HEK293 (cell line): ENCODE data around the gene RARRES2.
A peak's percentile ranks its signal among the peaks of the same experiment; 100 is the strongest.

ENCODE experiments used
- AEBP2 ChIP-seq: fragments of 450-650 bp; formaldehyde crosslinking; IDR thresholded peaks from 2 replicates; pipeline ENCODE4 v1.5.1; 2016; ENCODE audit warnings: missing biosample characterization, missing genetic modification characterization, borderline replicate concordance
- IKZF3 ChIP-seq: fragments of 450-650 bp; IDR thresholded peaks from 2 replicates; pipeline ENCODE4 v1.5.0; 2018; ENCODE audit warnings: missing biosample characterization, mild to moderate bottlenecking, missing genetic modification characterization, moderate library complexity
- KLF1 ChIP-seq: fragments of 450-650 bp; formaldehyde crosslinking; IDR thresholded peaks from 2 replicates; pipeline ENCODE4 v1.5.1; 2016; ENCODE audit warnings: missing biosample characterization, missing genetic modification characterization
- KLF16 ChIP-seq: fragments of 450-650 bp; formaldehyde crosslinking; IDR thresholded peaks from 2 replicates; pipeline ENCODE4 v1.5.1; 2017; ENCODE audit warnings: missing biosample characterization, missing genetic modification characterization
- MEIS1 ChIP-seq: sonication (generic); formaldehyde crosslinking; IDR thresholded peaks from 2 replicates; pipeline ENCODE4 v1.8.1; 2022; ENCODE audit warnings: missing genetic modification reagents, mild to moderate bottlenecking, borderline replicate concordance
- PRDM1 ChIP-seq: fragments of 450-650 bp; formaldehyde crosslinking; IDR thresholded peaks from 2 replicates; pipeline ENCODE4; 2016; ENCODE audit warnings: missing biosample characterization, missing genetic modification characterization
- REST ChIP-seq: fragments of 450-650 bp; formaldehyde crosslinking; IDR thresholded peaks from 2 replicates; pipeline ENCODE4 v1.5.1; 2016; ENCODE audit warnings: missing biosample characterization, missing genetic modification characterization
- YY2 ChIP-seq: fragments of 450-650 bp; formaldehyde crosslinking; IDR thresholded peaks from 2 replicates; pipeline ENCODE4 v1.5.1; 2016; ENCODE audit warnings: missing biosample characterization, missing genetic modification characterization
- ZEB2 ChIP-seq: fragments of 450-650 bp; formaldehyde crosslinking; IDR thresholded peaks from 2 replicates; pipeline ENCODE4 v1.5.1; 2016; ENCODE audit warnings: missing biosample characterization, missing genetic modification characterization
- ZFHX2 ChIP-seq: fragments of 450-650 bp; formaldehyde crosslinking; conservative IDR thresholded peaks from 2 replicates; pipeline ENCODE4 v1.5.1; 2016; ENCODE audit warnings: missing biosample characterization, missing genetic modification characterization
- ZNF341 ChIP-seq: fragments of 450-650 bp; formaldehyde crosslinking; IDR thresholded peaks from 2 replicates; pipeline ENCODE4; 2016; ENCODE audit warnings: low read depth, missing biosample characterization, missing genetic modification characterization
- ZNF354C ChIP-seq: fragments of 450-650 bp; formaldehyde crosslinking; IDR thresholded peaks from 2 replicates; pipeline ENCODE4 v1.5.1; 2016; ENCODE audit warnings: missing biosample characterization, missing genetic modification characterization, low read depth, borderline replicate concordance
- ZNF416 ChIP-seq: fragments of 450-650 bp; formaldehyde crosslinking; IDR thresholded peaks from 2 replicates; pipeline ENCODE4 v1.5.1; 2016; ENCODE audit warnings: missing biosample characterization, missing genetic modification characterization
- ZNF610 ChIP-seq: fragments of 450-650 bp; formaldehyde crosslinking; IDR thresholded peaks from 2 replicates; pipeline ENCODE4 v1.5.1; 2016; ENCODE audit warnings: missing biosample characterization, missing genetic modification characterization, borderline replicate concordance
- ZNF660 ChIP-seq: fragments of 450-650 bp; IDR thresholded peaks from 2 replicates; pipeline ENCODE4 v1.5.1; 2018; ENCODE audit warnings: missing biosample characterization, mild to moderate bottlenecking, missing genetic modification characterization
- ZNF664 ChIP-seq: fragments of 450-650 bp; formaldehyde crosslinking; IDR thresholded peaks from 2 replicates; pipeline ENCODE4 v1.5.1; 2016; ENCODE audit warnings: missing biosample characterization, missing genetic modification characterization
- ZNF785 ChIP-seq: fragments of 450-650 bp; formaldehyde crosslinking; IDR thresholded peaks from 2 replicates; pipeline ENCODE4 v1.5.1; 2016; ENCODE audit warnings: missing biosample characterization, missing genetic modification characterization
- ZNF843 ChIP-seq: fragments of 450-650 bp; formaldehyde crosslinking; IDR thresholded peaks from 2 replicates; pipeline ENCODE4 v1.5.1; 2016; ENCODE audit warnings: missing biosample characterization, missing genetic modification characterization
- ZXDB ChIP-seq: fragments of 450-650 bp; formaldehyde crosslinking; IDR thresholded peaks from 2 replicates; pipeline ENCODE4 v1.5.1; 2016; ENCODE audit warnings: missing biosample characterization, missing genetic modification characterization
- TF ChIP-seq, protein P1 (sequence below): fragments of 450-650 bp; formaldehyde crosslinking; IDR thresholded peaks from 2 replicates; pipeline ENCODE4 v1.5.1; 2017; ENCODE audit warnings: missing biosample characterization, missing genetic modification characterization
- TF ChIP-seq, protein P2 (sequence below): fragments of 450-650 bp; IDR thresholded peaks from 2 replicates; pipeline ENCODE4 v1.5.1; 2018; ENCODE audit warnings: missing biosample characterization, missing genetic modification characterization
- TF ChIP-seq, protein P3 (sequence below): fragments of 450-650 bp; formaldehyde crosslinking; IDR thresholded peaks from 2 replicates; pipeline ENCODE4 v1.5.1; 2016; ENCODE audit warnings: missing biosample characterization, missing genetic modification characterization
- TF ChIP-seq, protein P4 (sequence below): fragments of 450-650 bp; formaldehyde crosslinking; IDR thresholded peaks from 2 replicates; pipeline ENCODE4 v1.5.1; 2017; ENCODE audit warnings: missing biosample characterization, missing genetic modification characterization
- TF ChIP-seq, protein P5 (sequence below): fragments of 450-650 bp; formaldehyde crosslinking; IDR thresholded peaks from 2 replicates; pipeline ENCODE4 v1.5.1; 2016; ENCODE audit warnings: missing biosample characterization, missing genetic modification characterization
- TF ChIP-seq, protein P6 (sequence below): fragments of 450-650 bp; IDR thresholded peaks from 2 replicates; pipeline ENCODE4 v1.5.1; 2018; ENCODE audit warnings: missing biosample characterization, mild to moderate bottlenecking, missing genetic modification characterization

Gene RARRES2

DNA sequence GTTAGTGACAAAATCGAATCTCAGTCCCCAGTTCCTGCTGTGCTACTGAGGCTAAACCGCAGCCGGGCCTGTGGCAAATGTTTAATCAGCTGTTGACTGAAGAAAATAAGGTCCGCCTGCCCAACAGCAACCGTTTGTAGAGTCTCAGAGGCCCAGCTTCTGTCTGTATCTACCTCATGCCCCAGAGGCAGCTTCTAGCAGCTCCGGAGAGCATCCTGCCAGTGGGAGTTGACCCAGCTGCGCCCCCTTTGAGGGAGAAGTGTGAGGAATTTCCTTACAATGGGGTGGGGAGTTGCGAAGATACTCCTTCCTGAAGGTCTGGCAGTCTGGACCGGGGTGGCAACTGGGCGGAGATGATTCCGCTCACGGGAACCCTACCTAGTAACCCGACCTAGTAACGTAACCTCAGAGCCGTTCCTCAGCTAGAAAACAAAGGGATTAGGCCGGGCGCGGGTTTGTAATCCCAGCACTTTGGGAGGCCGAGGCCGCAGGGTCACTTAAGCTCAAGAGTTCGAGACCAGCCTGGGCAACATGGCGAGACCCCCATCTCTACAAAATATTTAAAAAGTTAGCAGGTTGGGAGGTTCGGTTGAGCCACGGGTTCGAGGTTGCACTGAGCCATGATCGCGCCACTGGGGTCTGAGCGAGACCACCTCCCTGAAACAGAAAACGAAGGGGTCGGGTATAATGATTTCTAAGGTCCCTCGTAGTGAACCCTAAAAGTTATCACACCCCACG is 36.9 kb upstream of the RARRES2 start (continued):
- TF ChIP-seq, protein P1, sequence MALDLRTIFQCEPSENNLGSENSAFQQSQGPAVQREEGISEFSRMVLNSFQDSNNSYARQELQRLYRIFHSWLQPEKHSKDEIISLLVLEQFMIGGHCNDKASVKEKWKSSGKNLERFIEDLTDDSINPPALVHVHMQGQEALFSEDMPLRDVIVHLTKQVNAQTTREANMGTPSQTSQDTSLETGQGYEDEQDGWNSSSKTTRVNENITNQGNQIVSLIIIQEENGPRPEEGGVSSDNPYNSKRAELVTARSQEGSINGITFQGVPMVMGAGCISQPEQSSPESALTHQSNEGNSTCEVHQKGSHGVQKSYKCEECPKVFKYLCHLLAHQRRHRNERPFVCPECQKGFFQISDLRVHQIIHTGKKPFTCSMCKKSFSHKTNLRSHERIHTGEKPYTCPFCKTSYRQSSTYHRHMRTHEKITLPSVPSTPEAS (tag by site-specific recombination), result no peak; the same call in 1 of the 2 replicates
- TF ChIP-seq ZNF664 (tag by site-specific recombination) (no peak), PRDM1 (tag by site-specific recombination) (no peak), AEBP2 (tag by site-specific recombination) (no peak), REST (tag by site-specific recombination) (0 out of 2 replicates have a peak, but pooled peaks have one; percentile 26), ZFHX2 (0 out of 2 replicates have a peak, but pooled peaks have one; percentile 20), ZNF610 (tag by site-specific recombination) (no peak), KLF16 (tag by site-specific recombination) (no peak), ZNF785 (tag by site-specific recombination) (no peak), YY2 (tag by site-specific recombination) (0 out of 2 replicates have a peak, but pooled peaks have one; percentile 38), ZEB2 (tag by site-specific recombination) (no peak), ZNF416 (tag by site-specific recombination) (no peak; the same call in 1 of the 2 replicates), ZNF341 (tag by site-specific recombination) (peak; percentile 43; the same call in 1 of the 2 replicates), IKZF3 (peak; percentile 86), ZXDB (no peak), ZNF843 (tag by site-specific recombination) (peak; percentile 20; the same call in 1 of the 2 replicates), MEIS1 (no peak), ZNF354C (no peak), ZNF660 (tag by site-specific recombination) (peak; percentile 10; the same call in 1 of the 2 replicates), KLF1 (tag by site-specific recombination) (peak; percentile 8; the same call in 1 of the 2 replicates)
- TF ChIP-seq, protein P2, sequence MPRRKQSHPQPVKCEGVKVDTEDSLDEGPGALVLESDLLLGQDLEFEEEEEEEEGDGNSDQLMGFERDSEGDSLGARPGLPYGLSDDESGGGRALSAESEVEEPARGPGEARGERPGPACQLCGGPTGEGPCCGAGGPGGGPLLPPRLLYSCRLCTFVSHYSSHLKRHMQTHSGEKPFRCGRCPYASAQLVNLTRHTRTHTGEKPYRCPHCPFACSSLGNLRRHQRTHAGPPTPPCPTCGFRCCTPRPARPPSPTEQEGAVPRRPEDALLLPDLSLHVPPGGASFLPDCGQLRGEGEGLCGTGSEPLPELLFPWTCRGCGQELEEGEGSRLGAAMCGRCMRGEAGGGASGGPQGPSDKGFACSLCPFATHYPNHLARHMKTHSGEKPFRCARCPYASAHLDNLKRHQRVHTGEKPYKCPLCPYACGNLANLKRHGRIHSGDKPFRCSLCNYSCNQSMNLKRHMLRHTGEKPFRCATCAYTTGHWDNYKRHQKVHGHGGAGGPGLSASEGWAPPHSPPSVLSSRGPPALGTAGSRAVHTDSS (tag by site-specific recombination), result no peak
- TF ChIP-seq, protein P3, sequence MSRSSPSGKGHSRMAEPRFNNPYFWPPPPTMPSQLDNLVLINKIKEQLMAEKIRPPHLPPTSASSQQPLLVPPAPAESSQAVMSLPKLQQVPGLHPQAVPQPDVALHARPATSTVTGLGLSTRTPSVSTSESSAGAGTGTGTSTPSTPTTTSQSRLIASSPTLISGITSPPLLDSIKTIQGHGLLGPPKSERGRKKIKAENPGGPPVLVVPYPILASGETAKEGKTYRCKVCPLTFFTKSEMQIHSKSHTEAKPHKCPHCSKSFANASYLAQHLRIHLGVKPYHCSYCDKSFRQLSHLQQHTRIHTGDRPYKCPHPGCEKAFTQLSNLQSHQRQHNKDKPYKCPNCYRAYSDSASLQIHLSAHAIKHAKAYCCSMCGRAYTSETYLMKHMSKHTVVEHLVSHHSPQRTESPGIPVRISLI (tag by site-specific recombination), result no peak
- TF ChIP-seq, protein P4, sequence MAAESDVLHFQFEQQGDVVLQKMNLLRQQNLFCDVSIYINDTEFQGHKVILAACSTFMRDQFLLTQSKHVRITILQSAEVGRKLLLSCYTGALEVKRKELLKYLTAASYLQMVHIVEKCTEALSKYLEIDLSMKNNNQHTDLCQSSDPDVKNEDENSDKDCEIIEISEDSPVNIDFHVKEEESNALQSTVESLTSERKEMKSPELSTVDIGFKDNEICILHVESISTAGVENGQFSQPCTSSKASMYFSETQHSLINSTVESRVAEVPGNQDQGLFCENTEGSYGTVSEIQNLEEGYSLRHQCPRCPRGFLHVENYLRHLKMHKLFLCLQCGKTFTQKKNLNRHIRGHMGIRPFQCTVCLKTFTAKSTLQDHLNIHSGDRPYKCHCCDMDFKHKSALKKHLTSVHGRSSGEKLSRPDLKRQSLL, result no peak
- TF ChIP-seq, protein P5, sequence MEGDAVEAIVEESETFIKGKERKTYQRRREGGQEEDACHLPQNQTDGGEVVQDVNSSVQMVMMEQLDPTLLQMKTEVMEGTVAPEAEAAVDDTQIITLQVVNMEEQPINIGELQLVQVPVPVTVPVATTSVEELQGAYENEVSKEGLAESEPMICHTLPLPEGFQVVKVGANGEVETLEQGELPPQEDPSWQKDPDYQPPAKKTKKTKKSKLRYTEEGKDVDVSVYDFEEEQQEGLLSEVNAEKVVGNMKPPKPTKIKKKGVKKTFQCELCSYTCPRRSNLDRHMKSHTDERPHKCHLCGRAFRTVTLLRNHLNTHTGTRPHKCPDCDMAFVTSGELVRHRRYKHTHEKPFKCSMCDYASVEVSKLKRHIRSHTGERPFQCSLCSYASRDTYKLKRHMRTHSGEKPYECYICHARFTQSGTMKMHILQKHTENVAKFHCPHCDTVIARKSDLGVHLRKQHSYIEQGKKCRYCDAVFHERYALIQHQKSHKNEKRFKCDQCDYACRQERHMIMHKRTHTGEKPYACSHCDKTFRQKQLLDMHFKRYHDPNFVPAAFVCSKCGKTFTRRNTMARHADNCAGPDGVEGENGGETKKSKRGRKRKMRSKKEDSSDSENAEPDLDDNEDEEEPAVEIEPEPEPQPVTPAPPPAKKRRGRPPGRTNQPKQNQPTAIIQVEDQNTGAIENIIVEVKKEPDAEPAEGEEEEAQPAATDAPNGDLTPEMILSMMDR (tag by site-specific recombination), result peak; percentile 71
- TF ChIP-seq, protein P6, sequence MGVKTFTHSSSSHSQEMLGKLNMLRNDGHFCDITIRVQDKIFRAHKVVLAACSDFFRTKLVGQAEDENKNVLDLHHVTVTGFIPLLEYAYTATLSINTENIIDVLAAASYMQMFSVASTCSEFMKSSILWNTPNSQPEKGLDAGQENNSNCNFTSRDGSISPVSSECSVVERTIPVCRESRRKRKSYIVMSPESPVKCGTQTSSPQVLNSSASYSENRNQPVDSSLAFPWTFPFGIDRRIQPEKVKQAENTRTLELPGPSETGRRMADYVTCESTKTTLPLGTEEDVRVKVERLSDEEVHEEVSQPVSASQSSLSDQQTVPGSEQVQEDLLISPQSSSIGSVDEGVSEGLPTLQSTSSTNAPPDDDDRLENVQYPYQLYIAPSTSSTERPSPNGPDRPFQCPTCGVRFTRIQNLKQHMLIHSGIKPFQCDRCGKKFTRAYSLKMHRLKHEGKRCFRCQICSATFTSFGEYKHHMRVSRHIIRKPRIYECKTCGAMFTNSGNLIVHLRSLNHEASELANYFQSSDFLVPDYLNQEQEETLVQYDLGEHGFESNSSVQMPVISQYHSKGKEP (tag by site-specific recombination), result no peak
